A549 (cell line): Measurements from ENCODE around the gene BBX. TPM values are rescaled to one million over a fixed set of nuclear protein-coding genes. Genes with fewer than 3 reads are reported as not detected.

Source experiments
- ATAC-seq, 2 experiments: fragments of 200-7000 bp in 1 of 2; fragments of >200 bp in 1 of 2; cut with Nextera tagmentation in 1 of 2; cut with Tn5 transposase in 1 of 2; 3 replicates each; pipeline versions ENCODE4 v1.8.0 to v1.9.1; 2018 to 2020; ENCODE audit warnings: mild to moderate bottlenecking in 1 of 2, moderate library complexity in 1 of 2
- CTCF ChIA-PET: fragments of 300-600 bp; sonication (Branson Sonifier 250); formaldehyde crosslinking; extraction: SDS; loops from one replicate; lab custom pipeline; 2021; ENCODE audit warnings: antibody characterized with exemption, inconsistent platforms; lab: Yijun Ruan, JAX
- POLR2A ChIA-PET: fragments of 350-600 bp; formaldehyde crosslinking; extraction: SDS; loops from one replicate; lab custom pipeline; 2021; ENCODE audit warnings: antibody characterized with exemption, inconsistent platforms; lab: Yijun Ruan, JAX
- DNase-seq, 2 experiments: peaks; one replicate each; pipeline versions ENCODE4 v3.0.0 to v3.0.0-alpha.2; 2011 to 2016; ENCODE audit warnings: low read depth in 1 of 2, low spot score in 1 of 2
- FAIRE-seq: peaks from 2 replicates; lab custom pipeline; 2011; peaks lifted over from hg19 to GRCh38; lab: Jason Lieb, UNC
- H3K27ac ChIP-seq, 2 experiments: fragments of >200 bp; sonication (Bioruptor Twin); formaldehyde crosslinking; 3 replicates each; pipeline ENCODE4 v1.5.1; 2016 to 2017
- H3K4me1 ChIP-seq: fragments of >200 bp; sonication (Bioruptor Twin); formaldehyde crosslinking; 3 replicates; pipeline ENCODE4 v1.6.1; 2016
- H3K4me2 ChIP-seq: fragments of >200 bp; sonication (Bioruptor Twin); formaldehyde crosslinking; 3 replicates; pipeline ENCODE4 v1.6.1; 2016
- H3K4me3 ChIP-seq: fragments of >200 bp; sonication (Bioruptor Twin); formaldehyde crosslinking; 3 replicates; pipeline ENCODE4 v1.5.1; 2016
- H3K9me3 ChIP-seq: fragments of >200 bp; sonication (Bioruptor Twin); formaldehyde crosslinking; 3 replicates; pipeline ENCODE4 v1.6.1; 2016
- CBX2 ChIP-seq: fragments of 200-600 bp; sonication (generic); IDR thresholded peaks from 2 replicates; pipeline ENCODE4 v1.6.1; 2016; ENCODE audit warnings: low read depth, mild to moderate bottlenecking, borderline replicate concordance
- CBX8 ChIP-seq: fragments of 200-600 bp; sonication (generic); IDR thresholded peaks from 2 replicates; pipeline ENCODE4 v1.6.1; 2016
- CEBPB ChIP-seq, 2 experiments: fragments of >200 bp in 1 of 2; sonication (Bioruptor Twin) in 1 of 2; formaldehyde crosslinking in 1 of 2; IDR thresholded peaks; 2 replicates each; pipeline ENCODE4 v1.6.1; 2012 to 2016
- CHD2 ChIP-seq: fragments of 150-350 bp; IDR thresholded peaks from 2 replicates; pipeline ENCODE4 v1.6.1; 2014; ENCODE audit warnings: low read length; ENCODE audit not compliant: partially characterized antibody
- CHD4 ChIP-seq: fragments of 200-600 bp; sonication (generic); IDR thresholded peaks from 2 replicates; pipeline ENCODE4 v1.6.1; 2016; ENCODE audit warnings: antibody characterized with exemption, mild to moderate bottlenecking, borderline replicate concordance
- EHMT2 ChIP-seq: fragments of 200-600 bp; sonication (generic); IDR thresholded peaks from 2 replicates; pipeline ENCODE4 v1.6.1; 2016; ENCODE audit warnings: antibody characterized with exemption, low read depth, mild to moderate bottlenecking, moderate library complexity
- ELK1 ChIP-seq: fragments of 150-350 bp; IDR thresholded peaks from 2 replicates; pipeline ENCODE4 v1.6.1; 2014; ENCODE audit warnings: low read depth, mild to moderate bottlenecking, low read length
- FOSL2 ChIP-seq, 2 experiments: fragments of 450-650 bp in 1 of 2; fragments of >200 bp in 1 of 2; sonication (Bioruptor Twin) in 1 of 2; formaldehyde crosslinking; IDR thresholded peaks; 2 replicates each; pipeline versions ENCODE4 v1.5.0 to v1.6.1; 2016 to 2020; ENCODE audit warnings: mild to moderate bottlenecking in 1 of 2, moderate library complexity in 1 of 2
- HDAC2 ChIP-seq: fragments of 200-600 bp; sonication (generic); IDR thresholded peaks from 2 replicates; pipeline ENCODE4 v1.6.1; 2016
- HEYL ChIP-seq: fragments of 250-450 bp; sonication (Bioruptor Pico); IDR thresholded peaks from 2 replicates; pipeline ENCODE4 v1.8.0; 2021; ENCODE audit warnings: mild to moderate bottlenecking, moderate library complexity
- HOXB13 ChIP-seq: fragments of 250-450 bp; sonication (Bioruptor Pico); IDR thresholded peaks from 2 replicates; pipeline ENCODE4 v1.5.0; 2020; ENCODE audit warnings: low read depth, mild to moderate bottlenecking, moderate library complexity
- KDM5A ChIP-seq: fragments of 200-600 bp; sonication (generic); IDR thresholded peaks from 2 replicates; pipeline ENCODE4 v1.6.1; 2016; ENCODE audit warnings: antibody characterized with exemption, mild to moderate bottlenecking
- MAZ ChIP-seq: fragments of 150-350 bp; IDR thresholded peaks from 2 replicates; pipeline ENCODE4 v1.6.1; 2014; ENCODE audit warnings: antibody characterized with exemption, low read depth, low read length, borderline replicate concordance
- NFE2L2 ChIP-seq: fragments of 150-350 bp; conservative IDR thresholded peaks from 2 replicates; pipeline ENCODE4 v1.6.1; 2014; ENCODE audit warnings: low read length
- NR3C1 ChIP-seq: fragments of >200 bp; sonication (Bioruptor Twin); formaldehyde crosslinking; IDR thresholded peaks from 3 replicates; pipeline ENCODE4 v1.6.1; 2017
- PBX3 ChIP-seq: IDR thresholded peaks from 2 replicates; pipeline ENCODE4 v1.6.1; 2012
- RARB ChIP-seq: fragments of 250-450 bp; sonication (Bioruptor Pico); IDR thresholded peaks from 2 replicates; pipeline ENCODE4 v1.8.0; 2021; ENCODE audit warnings: mild to moderate bottlenecking, moderate library complexity
- RFX5 ChIP-seq: fragments of 450-650 bp; IDR thresholded peaks from 2 replicates; pipeline ENCODE4 v1.7.1; 2014; ENCODE audit warnings: antibody characterized with exemption, mild to moderate bottlenecking, moderate library complexity
- SMC3 ChIP-seq: fragments of >200 bp; sonication (Bioruptor Twin); formaldehyde crosslinking; IDR thresholded peaks from 3 replicates; pipeline ENCODE4 v1.6.1; 2018; ENCODE audit warnings: inconsistent platforms
- TFCP2L1 ChIP-seq: fragments of 250-450 bp; sonication (Bioruptor Pico); IDR thresholded peaks from 2 replicates; pipeline ENCODE4 v1.5.0; 2021; ENCODE audit warnings: mild to moderate bottlenecking
- USF2 ChIP-seq: fragments of 450-650 bp; IDR thresholded peaks from 2 replicates; pipeline ENCODE4 v1.6.1; 2014; ENCODE audit warnings: antibody characterized with exemption
- ZC3H11A ChIP-seq: fragments of 450-650 bp; IDR thresholded peaks from 2 replicates; pipeline ENCODE4 v1.6.1; 2014; ENCODE audit warnings: antibody characterized with exemption, mild to moderate bottlenecking
- ZFP36 ChIP-seq: fragments of 450-650 bp; IDR thresholded peaks from 2 replicates; pipeline ENCODE4 v1.6.1; 2014; ENCODE audit warnings: borderline replicate concordance; ENCODE audit not compliant: partially characterized antibody
- ZNF302 ChIP-seq: fragments of 250-450 bp; sonication (Bioruptor Pico); IDR thresholded peaks from 2 replicates; pipeline ENCODE4 v1.9.0; 2021; ENCODE audit warnings: inconsistent platforms, mild to moderate bottlenecking, moderate library complexity
- WGBS: methylation state at CpG from one replicate; pipeline ENCODE4 v1.1.6; 2017; ENCODE audit errors: missing lambda C conversion rate; 5-methylcytosine and 5-hydroxymethylcytosine counted together
- polyA plus RNA-seq, 4 experiments: library from polyadenylated mRNA; depleted of rRNA in 3 of 4; stranded (reverse); fragments of >200 nt; fragmentation: RNase III in 1 of 4; extraction: RNeasy Plus Mini Kit Qiagen cat#74134 plus additional on column Dnase treatment in 1 of 4; gene quantifications; 2 replicates in 3 of 4; 3 replicates in 1 of 4; pipeline ENCODE4 v1.2.3, GENCODE V29; 2011 to 2017

Gene BBX
- polyA plus RNA-seq, 2 of the 4 experiments (the other 2 are of a cell fraction): 16.7 to 62.8 TPM

- Histone ChIP-seq H3K4me1 (no peaks in the 10 kb centered on the region), H3K9me3 (no peaks in the 10 kb centered on the region), H3K27ac (no peak overlapping the region), H3K4me2 (no peak overlapping the region), H3K4me3 (no peak overlapping the region)
- ChIA-PET CTCF (no interaction called here), POLR2A (no interaction called here)
- DNase-seq: no peak
- WGBS: 78% methylated on average over 4 of the region's 4 CpGs
- no peak for FAIRE-seq
- ATAC-seq: no peak
- TF ChIP-seq CEBPB (IDR thresholded peaks at IDR 0.05) (peak; percentile 29 to 68; a peak in 2 of 4 replicates), KDM5A (no peak)
Measured at GRCh38 chr3:107488942-107489341, 33.8 kb upstream of the BBX start.

GRCh38 chr3:107493134-107493533 lies 29.6 kb upstream of the BBX start:
- POLR2A ChIA-PET: no interaction called here

GRCh38 chr3:107496855-107497254 lies 25.9 kb upstream of the BBX start:
- POLR2A ChIA-PET: interaction anchor here (0.6 kb wide), 1 partner anchor 61 kb away, joined by 3 read pairs; no protein-coding TSS in a partner anchor
- ATAC-seq (no peak), DNase-seq (no peak), FAIRE-seq (no peak)
- Histone ChIP-seq H3K4me2 (no peak overlapping the region), H3K27ac (no peak overlapping the region), H3K4me3 (no peak overlapping the region), H3K4me1 (no peaks in the 10 kb centered on the region), H3K9me3 (no peaks in the 10 kb centered on the region)
- CTCF ChIA-PET: interaction anchor here (1.3 kb wide), 1 partner anchor 67 kb away, joined by 3 read pairs; no protein-coding TSS in a partner anchor
- WGBS: 71% methylated on average over 3 of the region's 3 CpGs
- TF ChIP-seq CEBPB (IDR thresholded peaks at IDR 0.05) (no peak), MAZ (no peak)

More at GRCh38 chr3:107493134-107493533, 29.6 kb upstream of the BBX start:
- Histone ChIP-seq H3K4me1 (no peaks in the 10 kb centered on the region), H3K4me3 (no peak overlapping the region), H3K9me3 (no peaks in the 10 kb centered on the region), H3K4me2 (no peak overlapping the region), H3K27ac (no peak overlapping the region)
- ATAC-seq (peak in 1 of 2 experiments; percentile 50; a peak in 2 of 6 replicates), DNase-seq (peak in 1 of 2 experiments; percentile 8), FAIRE-seq (no peak)
- 67% methylated on average over 1 of the region's 1 CpG for WGBS
- CTCF ChIA-PET: interaction anchor here (0.7 kb wide), 1 partner anchor 19 kb away, joined by 3 read pairs; no protein-coding TSS in a partner anchor
- TF ChIP-seq TFCP2L1 (CRISPR knock-in tag) (no peak), USF2 (no peak), CBX2 (no peak), ZFP36 (no peak), ELK1 (no peak), SMC3 (no peak), HDAC2 (no peak), RARB (CRISPR knock-in tag) (no peak), HEYL (CRISPR knock-in tag) (no peak), FOSL2 (IDR thresholded peaks at IDR 0.05) (no peak), FOSL2 (CRISPR knock-in tag; IDR thresholded peaks at IDR 0.05) (no peak)

- ATAC-seq (no peak), DNase-seq (no peak), FAIRE-seq (no peak)
- Histone ChIP-seq H3K9me3 (no peaks in the 10 kb centered on the region), H3K4me3 (no peak overlapping the region), H3K4me2 (no peak overlapping the region), H3K27ac (no peak overlapping the region), H3K4me1 (no peaks in the 10 kb centered on the region)
- TF ChIP-seq MAZ (no peak), CHD2 (no peak), ZC3H11A (no peak)
- 69% methylated on average over 4 of the region's 4 CpGs for WGBS
- ChIA-PET POLR2A (no interaction called here), CTCF (interaction anchor here (0.8 kb wide), 1 partner anchor 11 kb away, joined by 3 read pairs; no protein-coding TSS in a partner anchor)
Measured at GRCh38 chr3:107498646-107499045, 24.1 kb upstream of the BBX start.

- no peaks in the 10 kb centered on the region for H3K9me3 ChIP-seq
- no peaks in the 10 kb centered on the region for H3K4me1 ChIP-seq
- H3K4me3 ChIP-seq: no peak overlapping the region
- DNase-seq (no peak), FAIRE-seq (no peak), ATAC-seq (no peak)
- ChIA-PET POLR2A (no interaction called here), CTCF (interaction anchor here (0.7 kb wide), 1 partner anchor 235 kb away, joined by 4 read pairs; no protein-coding TSS in a partner anchor)
- H3K27ac ChIP-seq: no peak overlapping the region
- H3K4me2 ChIP-seq: no peak overlapping the region
- WGBS: 18% methylated on average over 2 of the region's 2 CpGs
- no peak for TF ChIP-seq EHMT2
- TF ChIP-seq NR3C1: no peak
- TF ChIP-seq CEBPB (IDR thresholded peaks at IDR 0.05): no peak
- TF ChIP-seq NFE2L2: no peak
- TF ChIP-seq CBX8: no peak
- no peak for TF ChIP-seq CHD4
- no peak for TF ChIP-seq RFX5
- no peak for TF ChIP-seq HOXB13 (CRISPR knock-in tag)
- TF ChIP-seq TFCP2L1 (CRISPR knock-in tag): no peak
- no peak for TF ChIP-seq ZC3H11A
- TF ChIP-seq ZNF302 (CRISPR knock-in tag): no peak
- no peak for TF ChIP-seq PBX3
- no peak for TF ChIP-seq ELK1
Measured at GRCh38 chr3:107506458-107506857, 16.3 kb upstream of the BBX start.
